ENCODE results near the gene HDLBP.

HDLBP gene

DNA sequence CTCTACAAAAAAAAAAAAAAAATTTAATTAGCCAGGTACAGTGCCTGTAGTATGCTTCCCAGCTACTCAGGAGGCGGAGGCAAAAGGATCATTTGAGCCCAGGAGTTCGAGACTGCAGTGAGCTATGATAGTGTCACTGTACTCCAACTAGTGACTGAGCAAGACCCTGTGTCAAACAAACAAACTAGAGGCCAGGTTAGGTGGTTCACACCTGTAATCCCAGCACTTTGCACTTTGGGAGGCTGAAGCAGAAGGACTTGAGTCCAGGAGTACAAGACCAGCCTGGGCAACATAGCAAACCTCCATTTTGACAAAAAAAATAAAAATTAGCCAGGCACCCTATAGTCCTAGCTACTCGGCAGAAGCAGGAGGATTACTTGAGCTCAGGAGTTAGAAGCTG lies 13.4 kb downstream of the HDLBP start:
- no peak overlapping the region for H3K9ac ChIP-seq (ENCODE audit: low read length)
- no peak overlapping the region for H3K27ac ChIP-seq (ENCODE audit: low read depth, low read length)
- peaks cover 3% of the 10 kb centered on the region; the same call in 1 of the 2 replicates for H4K20me1 ChIP-seq (ENCODE audit: low read depth, low read length)
- H3K4me2 ChIP-seq (ENCODE audit: low read depth, low read length, poor library complexity, severe bottlenecking) = no peak overlapping the region
- H3F3A ChIP-seq (ENCODE audit: insufficient read depth) = no peaks in the 10 kb centered on the region
- peaks cover 94% of the 10 kb centered on the region for H3K79me2 ChIP-seq (ENCODE audit: insufficient read depth, low read length)
- H2AFZ ChIP-seq (ENCODE audit: low read depth, low read length, severe bottlenecking) = no peak overlapping the region
- no peak overlapping the region for H3K4me3 ChIP-seq (ENCODE audit: insufficient read depth, low read length, poor library complexity, severe bottlenecking)
- no peaks in the 10 kb centered on the region for H3K36me3 ChIP-seq (ENCODE audit: low read length)
- no peaks in the 10 kb centered on the region for H3K9me3 ChIP-seq (ENCODE audit: insufficient read depth, low read length)
- no peaks in the 10 kb centered on the region for H3K9me2 ChIP-seq (replicated peaks; ENCODE audit: insufficient read depth, low read length)
- TF ChIP-seq EZH2phosphoT487 (conservative IDR thresholded peaks at IDR 0.05; ENCODE audit: low read length) = no peak
- TF ChIP-seq, protein P1, sequence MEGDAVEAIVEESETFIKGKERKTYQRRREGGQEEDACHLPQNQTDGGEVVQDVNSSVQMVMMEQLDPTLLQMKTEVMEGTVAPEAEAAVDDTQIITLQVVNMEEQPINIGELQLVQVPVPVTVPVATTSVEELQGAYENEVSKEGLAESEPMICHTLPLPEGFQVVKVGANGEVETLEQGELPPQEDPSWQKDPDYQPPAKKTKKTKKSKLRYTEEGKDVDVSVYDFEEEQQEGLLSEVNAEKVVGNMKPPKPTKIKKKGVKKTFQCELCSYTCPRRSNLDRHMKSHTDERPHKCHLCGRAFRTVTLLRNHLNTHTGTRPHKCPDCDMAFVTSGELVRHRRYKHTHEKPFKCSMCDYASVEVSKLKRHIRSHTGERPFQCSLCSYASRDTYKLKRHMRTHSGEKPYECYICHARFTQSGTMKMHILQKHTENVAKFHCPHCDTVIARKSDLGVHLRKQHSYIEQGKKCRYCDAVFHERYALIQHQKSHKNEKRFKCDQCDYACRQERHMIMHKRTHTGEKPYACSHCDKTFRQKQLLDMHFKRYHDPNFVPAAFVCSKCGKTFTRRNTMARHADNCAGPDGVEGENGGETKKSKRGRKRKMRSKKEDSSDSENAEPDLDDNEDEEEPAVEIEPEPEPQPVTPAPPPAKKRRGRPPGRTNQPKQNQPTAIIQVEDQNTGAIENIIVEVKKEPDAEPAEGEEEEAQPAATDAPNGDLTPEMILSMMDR (IDR thresholded peaks at IDR 0.05; ENCODE audit: insufficient read depth, low read length, poor library complexity, severe bottlenecking) = no peak
- no peaks in the 10 kb centered on the region for H3K27me3 ChIP-seq (ENCODE audit: low read length)

DNA sequence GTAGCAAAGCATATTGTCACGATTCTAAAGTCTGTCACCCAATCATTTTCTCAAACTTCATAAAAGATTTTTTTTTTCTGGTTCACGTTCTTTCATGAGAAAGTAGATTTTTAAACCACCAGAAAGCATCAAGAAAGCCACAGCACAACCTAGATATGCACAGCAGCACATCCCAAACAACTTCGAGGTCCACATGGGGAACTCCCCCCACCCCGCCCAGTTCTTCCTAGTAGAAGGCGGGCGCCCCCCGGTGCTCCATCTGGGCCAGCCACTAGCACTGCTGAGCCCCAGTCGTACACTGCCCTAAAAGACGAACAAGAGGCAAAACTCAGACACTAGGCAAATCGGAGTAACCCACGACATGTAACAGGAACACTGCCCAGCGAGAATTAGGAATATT lies 15.5 kb downstream of the HDLBP start:
- no peaks in the 10 kb centered on the region for H3K27me3 ChIP-seq (ENCODE audit: low read length)
- TF ChIP-seq EZH2phosphoT487 (conservative IDR thresholded peaks at IDR 0.05; ENCODE audit: low read length) = no peak
- TF ChIP-seq, protein P1 (IDR thresholded peaks at IDR 0.05; ENCODE audit: insufficient read depth, low read length, poor library complexity, severe bottlenecking) = no peak
- no peak overlapping the region for H3K9ac ChIP-seq (ENCODE audit: low read length)
- no peaks in the 10 kb centered on the region for H3K36me3 ChIP-seq (ENCODE audit: low read length)
- H3K79me2 ChIP-seq (ENCODE audit: insufficient read depth, low read length) = peaks cover 94% of the 10 kb centered on the region
- H3K4me3 ChIP-seq (ENCODE audit: insufficient read depth, low read length, poor library complexity, severe bottlenecking) = no peak overlapping the region
- no peak overlapping the region for H3K4me2 ChIP-seq (ENCODE audit: low read depth, low read length, poor library complexity, severe bottlenecking)
- no peaks in the 10 kb centered on the region for H3F3A ChIP-seq (ENCODE audit: insufficient read depth)
- no peak overlapping the region for H2AFZ ChIP-seq (ENCODE audit: low read depth, low read length, severe bottlenecking)
- no peaks in the 10 kb centered on the region for H3K9me3 ChIP-seq (ENCODE audit: insufficient read depth, low read length)
- no peak overlapping the region for H3K27ac ChIP-seq (ENCODE audit: low read depth, low read length)
- no peaks in the 10 kb centered on the region for H3K9me2 ChIP-seq (replicated peaks; ENCODE audit: insufficient read depth, low read length)
- H4K20me1 ChIP-seq (ENCODE audit: low read depth, low read length) = peaks cover 3% of the 10 kb centered on the region; the same call in 1 of the 2 replicates

DNA sequence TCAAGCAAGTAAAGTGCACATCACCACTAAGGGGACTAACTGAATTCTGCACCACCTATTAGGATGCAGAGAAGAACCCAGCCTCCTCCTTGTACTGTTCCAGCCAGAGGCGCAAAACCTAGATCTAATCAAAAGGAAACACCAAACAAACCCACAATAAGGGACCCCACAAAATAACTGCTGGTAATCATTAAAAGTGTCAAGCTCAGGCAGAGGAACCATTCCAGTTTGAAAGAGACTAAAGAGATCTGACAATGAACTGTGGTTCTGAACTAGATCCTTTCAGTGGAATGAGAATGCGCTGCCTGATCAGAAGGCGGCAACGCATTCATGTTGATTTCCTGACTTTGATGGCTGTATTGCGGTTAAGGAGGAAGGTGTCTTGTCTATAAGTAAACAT lies 16.8 kb downstream of the HDLBP start:
- no peak overlapping the region for H2AFZ ChIP-seq (ENCODE audit: low read depth, low read length, severe bottlenecking)
- H3K4me2 ChIP-seq (ENCODE audit: low read depth, low read length, poor library complexity, severe bottlenecking) = no peak overlapping the region
- H3K9ac ChIP-seq (ENCODE audit: low read length) = no peak overlapping the region
- peaks cover 94% of the 10 kb centered on the region for H3K79me2 ChIP-seq (ENCODE audit: insufficient read depth, low read length)
- no peaks in the 10 kb centered on the region for H3K9me2 ChIP-seq (replicated peaks; ENCODE audit: insufficient read depth, low read length)
- H3K4me3 ChIP-seq (ENCODE audit: insufficient read depth, low read length, poor library complexity, severe bottlenecking) = no peak overlapping the region
- H3F3A ChIP-seq (ENCODE audit: insufficient read depth) = no peaks in the 10 kb centered on the region
- H3K27ac ChIP-seq (ENCODE audit: low read depth, low read length) = no peak overlapping the region
- peaks cover 3% of the 10 kb centered on the region; the same call in 1 of the 2 replicates for H4K20me1 ChIP-seq (ENCODE audit: low read depth, low read length)
- TF ChIP-seq, protein P1 (IDR thresholded peaks at IDR 0.05; ENCODE audit: insufficient read depth, low read length, poor library complexity, severe bottlenecking) = no peak
- no peak for TF ChIP-seq EZH2phosphoT487 (conservative IDR thresholded peaks at IDR 0.05; ENCODE audit: low read length)
- no peaks in the 10 kb centered on the region for H3K36me3 ChIP-seq (ENCODE audit: low read length)
- no peaks in the 10 kb centered on the region for H3K9me3 ChIP-seq (ENCODE audit: insufficient read depth, low read length)
- no peaks in the 10 kb centered on the region for H3K27me3 ChIP-seq (ENCODE audit: low read length)

All from SU-DHL-6 (cell line).